Liver (tissue), 3 donors: Measurements from ENCODE around the gene CNMD.

ENCODE experiments used
- ATF3 ChIP-seq: IDR thresholded peaks from 2 replicates; pipeline ENCODE4 v1.6.1; 2016; ENCODE audit warnings: antibody characterized with exemption
- GABPA ChIP-seq, 2 donors: IDR thresholded peaks in 1 of 2; conservative IDR thresholded peaks in 1 of 2; 2 replicates each; pipeline ENCODE4 v1.6.1; 2016; ENCODE audit warnings: antibody characterized with exemption in 2 of 2, mild to moderate bottlenecking in 1 of 2, moderate library complexity in 1 of 2
- HNF4A ChIP-seq, 2 donors: conservative IDR thresholded peaks; 2 replicates each; pipeline ENCODE4 v1.6.1; 2016; ENCODE audit warnings: antibody characterized with exemption in 2 of 2, mild to moderate bottlenecking in 2 of 2
- JUND ChIP-seq, 2 donors: IDR thresholded peaks; 2 replicates each; pipeline ENCODE4 v1.6.1; 2016; ENCODE audit warnings: antibody characterized with exemption in 2 of 2
- RAD21 ChIP-seq, 2 donors: IDR thresholded peaks; 2 replicates each; pipeline ENCODE4 v1.6.1; 2016; ENCODE audit warnings: antibody characterized with exemption in 2 of 2, mild to moderate bottlenecking in 2 of 2
- REST ChIP-seq: IDR thresholded peaks from 2 replicates; pipeline ENCODE4 v1.6.1; 2016; ENCODE audit warnings: antibody characterized with exemption, mild to moderate bottlenecking
- SP1 ChIP-seq: IDR thresholded peaks from 2 replicates; pipeline ENCODE4 v1.6.1; 2018; ENCODE audit warnings: antibody characterized with exemption, mild to moderate bottlenecking
- YY1 ChIP-seq: IDR thresholded peaks from 2 replicates; pipeline ENCODE4 v1.6.1; 2016; ENCODE audit warnings: antibody characterized with exemption, mild to moderate bottlenecking
- ZBTB33 ChIP-seq: IDR thresholded peaks from 2 replicates; pipeline ENCODE4 v1.6.1; 2016; ENCODE audit warnings: antibody characterized with exemption
- TF ChIP-seq, protein P1 (sequence below): fragments of 150-350 bp; IDR thresholded peaks from 2 replicates; pipeline ENCODE4 v1.5.1; 2017; ENCODE audit warnings: improper control_type of control experiment, low read depth, low read length; ENCODE audit not compliant: missing input control
- donor health status: healthy.
- donor health status: healthy.

DNA sequence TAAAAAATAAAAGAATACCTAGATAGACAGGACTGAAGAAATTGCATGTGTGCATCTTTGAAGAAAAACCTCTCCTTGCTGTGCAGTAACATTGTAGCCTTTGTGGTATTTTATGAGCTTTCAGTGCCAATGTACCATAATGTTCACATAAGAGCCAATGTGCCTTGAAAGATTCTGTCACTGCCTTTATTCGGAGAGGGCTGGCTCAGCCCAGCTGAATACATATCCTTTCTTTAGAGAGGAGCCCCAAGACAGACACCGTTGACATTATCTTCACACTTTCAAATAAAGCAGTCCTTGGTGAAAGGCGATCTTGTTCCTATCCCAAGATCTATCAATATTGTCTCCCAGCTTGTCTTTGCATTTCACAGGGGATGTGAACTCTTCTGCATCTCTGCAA is 18.5 kb upstream of the CNMD start:
- TF ChIP-seq REST: no peak
- TF ChIP-seq, protein P1, sequence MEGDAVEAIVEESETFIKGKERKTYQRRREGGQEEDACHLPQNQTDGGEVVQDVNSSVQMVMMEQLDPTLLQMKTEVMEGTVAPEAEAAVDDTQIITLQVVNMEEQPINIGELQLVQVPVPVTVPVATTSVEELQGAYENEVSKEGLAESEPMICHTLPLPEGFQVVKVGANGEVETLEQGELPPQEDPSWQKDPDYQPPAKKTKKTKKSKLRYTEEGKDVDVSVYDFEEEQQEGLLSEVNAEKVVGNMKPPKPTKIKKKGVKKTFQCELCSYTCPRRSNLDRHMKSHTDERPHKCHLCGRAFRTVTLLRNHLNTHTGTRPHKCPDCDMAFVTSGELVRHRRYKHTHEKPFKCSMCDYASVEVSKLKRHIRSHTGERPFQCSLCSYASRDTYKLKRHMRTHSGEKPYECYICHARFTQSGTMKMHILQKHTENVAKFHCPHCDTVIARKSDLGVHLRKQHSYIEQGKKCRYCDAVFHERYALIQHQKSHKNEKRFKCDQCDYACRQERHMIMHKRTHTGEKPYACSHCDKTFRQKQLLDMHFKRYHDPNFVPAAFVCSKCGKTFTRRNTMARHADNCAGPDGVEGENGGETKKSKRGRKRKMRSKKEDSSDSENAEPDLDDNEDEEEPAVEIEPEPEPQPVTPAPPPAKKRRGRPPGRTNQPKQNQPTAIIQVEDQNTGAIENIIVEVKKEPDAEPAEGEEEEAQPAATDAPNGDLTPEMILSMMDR: no peak
- no peak for TF ChIP-seq ATF3
- TF ChIP-seq RAD21 (IDR thresholded peaks at IDR 0.05): no peak
- TF ChIP-seq SP1: no peak
- no peak for TF ChIP-seq JUND (IDR thresholded peaks at IDR 0.05)
- no peak for TF ChIP-seq ZBTB33
- TF ChIP-seq YY1: no peak
- TF ChIP-seq GABPA (IDR thresholded peaks at IDR 0.05 in 1 of 2, conservative IDR thresholded peaks at IDR 0.05 in 1 of 2): no peak
- no peak for TF ChIP-seq HNF4A (conservative IDR thresholded peaks at IDR 0.05)
